Uterus (tissue), 4 donors: Measurements from ENCODE around the gene VTCN1. TPM values are rescaled to one million over a fixed set of nuclear protein-coding genes. Genes with fewer than 3 reads are reported as not detected.
A peak's percentile ranks its signal among the peaks of the same experiment; 100 is the strongest.

Experiments used
- DNase-seq, 2 donors: peaks; one replicate each; pipeline ENCODE4 v3.0.0-alpha.2; 2019 to 2020
- H3K27ac ChIP-seq, 2 donors: fragments of 200-600 bp; sonication (generic); 1 replicate in 1 of 2; 2 replicates in 1 of 2; pipeline ENCODE4 v1.5.1; 2016 to 2018
- H3K27me3 ChIP-seq, 2 donors: fragments of 200-600 bp; sonication (generic); one replicate each; pipeline ENCODE4 v1.5.1; 2018 to 2019; ENCODE audit warnings: control low read depth in 1 of 2
- H3K36me3 ChIP-seq, 2 donors: fragments of 200-600 bp; sonication (generic); one replicate each; pipeline ENCODE4 v1.5.1; 2019; ENCODE audit warnings: control low read depth in 1 of 2
- H3K4me1 ChIP-seq, 2 donors: fragments of 200-600 bp; sonication (generic); one replicate each; pipeline ENCODE4 v1.5.1; 2018 to 2019; ENCODE audit warnings: control low read depth in 1 of 2
- H3K4me3 ChIP-seq, 2 donors: fragments of 200-600 bp; sonication (generic); 1 replicate in 1 of 2; 2 replicates in 1 of 2; pipeline ENCODE4 v1.5.1; 2018 to 2019; ENCODE audit warnings: mild to moderate bottlenecking in 1 of 2
- H3K9me3 ChIP-seq, 2 donors: fragments of 200-600 bp; sonication (generic); one replicate each; pipeline ENCODE4 v1.5.1; 2019; ENCODE audit warnings: control low read depth in 1 of 2
- POLR2A ChIP-seq, 2 donors: fragments of 450-650 bp; IDR thresholded peaks; one replicate each; pipeline ENCODE4 v1.6.1; 2016; ENCODE audit warnings: antibody characterized with exemption in 2 of 2, mild to moderate bottlenecking in 1 of 2, moderate library complexity in 1 of 2
- intact Hi-C: fragments of 100-400 bp; cut with DNase I; formaldehyde crosslinking; loops from one replicate; pipeline ENCODE4 v1.15.1; 2023; ENCODE audit warnings: low total_unique reads
- total RNA-seq, 4 donors: library from RNA; depleted of rRNA in 3 of 4; stranded (reverse); fragments of >200 nt in 3 of 4; gene quantifications; one replicate each; pipeline versions ENCODE4 v1.1.0 to v1.2.4, GENCODE V29; 2014 to 2023
- TF ChIP-seq, protein P1 (sequence below), 4 experiments: fragments of 200-600 bp in 2 of 4; fragments of 450-650 bp in 2 of 4; sonication (generic) in 2 of 4; IDR thresholded peaks; one replicate each; pipeline ENCODE4 v1.5.1; 2016 to 2019; ENCODE audit warnings: antibody characterized with exemption in 4 of 4, mild to moderate bottlenecking in 2 of 4, moderate library complexity in 1 of 4
- donor health status: DM: yes; HTN: yes; CAD: no.

Gene VTCN1
- total RNA-seq, 4 donors from 2014 or later = 0.64 to 21.5 (median 2.6) TPM; not detected in 1

- no peaks in the 10 kb centered on the region for H3K36me3 ChIP-seq
- DNase-seq = no peak
- no peaks in the 10 kb centered on the region for H3K9me3 ChIP-seq
- H3K4me1 ChIP-seq = peaks cover 0 to 17% of the 10 kb centered on the region in 2 donors
- H3K27ac ChIP-seq = peak overlapping the region in 1 of 2 donors; percentile 25
- intact Hi-C loops = no loop called here
- TF ChIP-seq, protein P1, sequence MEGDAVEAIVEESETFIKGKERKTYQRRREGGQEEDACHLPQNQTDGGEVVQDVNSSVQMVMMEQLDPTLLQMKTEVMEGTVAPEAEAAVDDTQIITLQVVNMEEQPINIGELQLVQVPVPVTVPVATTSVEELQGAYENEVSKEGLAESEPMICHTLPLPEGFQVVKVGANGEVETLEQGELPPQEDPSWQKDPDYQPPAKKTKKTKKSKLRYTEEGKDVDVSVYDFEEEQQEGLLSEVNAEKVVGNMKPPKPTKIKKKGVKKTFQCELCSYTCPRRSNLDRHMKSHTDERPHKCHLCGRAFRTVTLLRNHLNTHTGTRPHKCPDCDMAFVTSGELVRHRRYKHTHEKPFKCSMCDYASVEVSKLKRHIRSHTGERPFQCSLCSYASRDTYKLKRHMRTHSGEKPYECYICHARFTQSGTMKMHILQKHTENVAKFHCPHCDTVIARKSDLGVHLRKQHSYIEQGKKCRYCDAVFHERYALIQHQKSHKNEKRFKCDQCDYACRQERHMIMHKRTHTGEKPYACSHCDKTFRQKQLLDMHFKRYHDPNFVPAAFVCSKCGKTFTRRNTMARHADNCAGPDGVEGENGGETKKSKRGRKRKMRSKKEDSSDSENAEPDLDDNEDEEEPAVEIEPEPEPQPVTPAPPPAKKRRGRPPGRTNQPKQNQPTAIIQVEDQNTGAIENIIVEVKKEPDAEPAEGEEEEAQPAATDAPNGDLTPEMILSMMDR (IDR thresholded peaks at IDR 0.05) = no peak
- no peak for TF ChIP-seq POLR2A (IDR thresholded peaks at IDR 0.05)
- H3K27me3 ChIP-seq = no peaks in the 10 kb centered on the region
- H3K4me3 ChIP-seq = no peak overlapping the region
These were observed 25.2 kb upstream of the VTCN1 start for GRCh38 chr1:117235863-117236465.

DNA sequence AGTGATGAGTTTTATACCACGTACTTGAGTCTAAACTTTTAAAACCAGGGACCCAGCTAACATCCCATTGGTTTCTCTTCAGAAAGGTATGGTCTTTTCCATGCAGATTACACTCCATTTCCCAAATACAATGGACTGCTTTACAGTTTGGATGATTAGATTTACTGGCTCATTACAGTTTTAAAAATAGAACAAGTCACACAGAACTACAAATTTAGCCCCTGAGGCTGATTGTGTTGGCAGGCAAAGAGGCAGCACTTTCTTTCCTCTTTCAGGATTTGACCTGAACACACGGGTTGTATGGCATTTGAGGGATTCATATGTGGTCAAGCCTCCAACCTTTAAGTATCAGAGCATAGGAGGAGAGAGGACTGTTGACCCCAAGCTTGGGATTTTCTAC, 21.8 kb upstream of the VTCN1 start:
- intact Hi-C loops = no loop called here
- Histone ChIP-seq H3K27me3 (no peaks in the 10 kb centered on the region), H3K36me3 (no peaks in the 10 kb centered on the region), H3K4me3 (no peak overlapping the region), H3K4me1 (peaks cover 0 to 17% of the 10 kb centered on the region in 2 donors), H3K27ac (peak overlapping the region; percentile 53 to 73), H3K9me3 (no peaks in the 10 kb centered on the region)
- DNase-seq = no peak
- TF ChIP-seq, protein P1 (IDR thresholded peaks at IDR 0.05) = no peak
- TF ChIP-seq POLR2A (IDR thresholded peaks at IDR 0.05) = no peak

GRCh38 chr1:117231748-117232373, 21.1 kb upstream of the VTCN1 start:
- Histone ChIP-seq H3K36me3 (no peaks in the 10 kb centered on the region), H3K4me1 (peaks cover 0 to 10% of the 10 kb centered on the region in 2 donors), H3K27ac (peak overlapping the region; percentile 53 to 73), H3K27me3 (no peaks in the 10 kb centered on the region), H3K9me3 (no peaks in the 10 kb centered on the region), H3K4me3 (no peak overlapping the region)
- DNase-seq = peak; percentile 75 to 77
- no peak for TF ChIP-seq POLR2A (IDR thresholded peaks at IDR 0.05)
- TF ChIP-seq, protein P1 (IDR thresholded peaks at IDR 0.05) = no peak
- intact Hi-C loops = no loop called here

DNA sequence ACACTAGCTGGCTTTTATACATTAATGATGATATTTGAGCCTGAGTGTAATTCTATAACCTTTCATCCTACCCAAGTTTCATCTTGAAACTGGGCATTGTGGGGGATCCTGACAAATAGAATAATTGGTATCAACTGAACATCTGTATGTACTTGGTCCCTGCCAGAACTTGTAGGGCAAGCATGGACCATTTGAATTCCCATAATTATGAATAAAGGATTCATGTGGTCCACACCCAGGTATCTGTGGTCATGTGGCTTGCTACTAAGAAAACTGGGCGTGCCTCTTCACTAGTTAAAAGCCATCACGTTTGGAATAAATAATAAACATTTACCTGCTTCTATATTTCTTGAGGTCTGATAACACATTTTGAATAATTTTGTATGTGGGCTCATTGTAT, 20.6 kb upstream of the VTCN1 start:
- H3K4me3 ChIP-seq = no peak overlapping the region
- no peak for TF ChIP-seq POLR2A (IDR thresholded peaks at IDR 0.05)
- TF ChIP-seq, protein P1 (IDR thresholded peaks at IDR 0.05) = no peak
- no peaks in the 10 kb centered on the region for H3K9me3 ChIP-seq
- peak overlapping the region; percentile 53 to 73 for H3K27ac ChIP-seq
- intact Hi-C loops = no loop called here
- peaks cover 0 to 10% of the 10 kb centered on the region in 2 donors for H3K4me1 ChIP-seq
- DNase-seq = no peak
- no peaks in the 10 kb centered on the region for H3K27me3 ChIP-seq
- H3K36me3 ChIP-seq = no peaks in the 10 kb centered on the region

DNA sequence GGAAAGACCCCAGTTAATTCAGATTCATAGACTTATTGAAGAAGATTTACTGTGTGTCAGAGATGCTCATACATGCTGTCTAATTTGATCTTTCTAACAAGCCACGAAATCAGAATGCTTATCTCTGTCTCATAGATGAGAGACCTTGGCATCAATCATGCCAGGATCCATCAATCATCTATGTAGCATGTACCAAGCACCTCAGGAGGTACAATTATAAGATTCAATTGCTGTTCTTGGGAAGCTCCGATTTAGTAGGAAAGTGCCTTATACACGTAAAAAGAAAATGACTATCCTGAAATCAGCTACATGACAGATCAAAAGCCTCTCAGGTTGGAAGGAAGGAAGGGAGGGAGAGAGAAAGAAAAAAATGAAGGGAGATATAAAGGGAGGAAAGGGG, 18.5 kb upstream of the VTCN1 start:
- Histone ChIP-seq H3K9me3 (no peaks in the 10 kb centered on the region), H3K36me3 (no peaks in the 10 kb centered on the region), H3K4me1 (peaks cover 0 to 10% of the 10 kb centered on the region in 2 donors), H3K27ac (no peak overlapping the region), H3K4me3 (no peak overlapping the region), H3K27me3 (no peaks in the 10 kb centered on the region)
- intact Hi-C loops = no loop called here
- no peak for DNase-seq
- no peak for TF ChIP-seq POLR2A (IDR thresholded peaks at IDR 0.05)
- TF ChIP-seq, protein P1 (IDR thresholded peaks at IDR 0.05) = no peak
